IMR-90 (cell line): ENCODE data around the gene RAB11FIP4. TPM values are rescaled to one million over a fixed set of nuclear protein-coding genes. Genes with fewer than 3 reads are reported as not detected.

Experiments used
- ATAC-seq: fragments of 200-7000 bp; cut with Tn5 transposase; 2 replicates; pipeline ENCODE4 v1.9.1; 2020; ENCODE audit warnings: low read depth, mild to moderate bottlenecking, moderate library complexity
- BruUV-seq: library from RNA; stranded (reverse); fragments of 400-500 nt; replicated peaks from 2 replicates; lab custom pipeline; 2021; lab: Mats Ljungman, UMichigan
- CTCF ChIA-PET: fragments of 300-600 bp; formaldehyde crosslinking; extraction: SDS; loops from one replicate; lab custom pipeline; 2021; ENCODE audit warnings: antibody characterized with exemption; lab: Yijun Ruan, JAX
- POLR2A ChIA-PET: fragments of 300-600 bp; sonication (Branson Sonifier 250); formaldehyde crosslinking; loops from one replicate; lab custom pipeline; 2022; ENCODE audit warnings: antibody characterized with exemption; ENCODE audit not compliant: unreplicated experiment; lab: Charles Lee
- DNase-seq: peaks from one replicate; pipeline ENCODE4 v3.0.0; 2013
- H2AFZ ChIP-seq: replicated peaks from 2 replicates; pipeline ENCODE3; 2013; ENCODE audit warnings: low read length, mild to moderate bottlenecking; ENCODE audit not compliant: poor library complexity
- H2AK5ac ChIP-seq: 2 replicates; pipeline ENCODE4 v1.6.1; 2013; ENCODE audit warnings: low read depth, low read length, inconsistent platforms
- H2AK9ac ChIP-seq: replicated peaks from 2 replicates; pipeline ENCODE3; 2013; ENCODE audit warnings: mild to moderate bottlenecking, low read depth, low read length, moderate library complexity; ENCODE audit not compliant: poor library complexity
- H2BK120ac ChIP-seq: 2 replicates; pipeline ENCODE4 v1.6.1; 2013; ENCODE audit warnings: low read depth, low read length, inconsistent platforms
- H2BK15ac ChIP-seq: 3 replicates; pipeline ENCODE4 v1.6.1; 2013; ENCODE audit warnings: low read depth, low read length, inconsistent platforms
- H2BK20ac ChIP-seq: 2 replicates; pipeline ENCODE4 v1.6.1; 2013; ENCODE audit warnings: low read depth, mild to moderate bottlenecking, inconsistent platforms, low read length, moderate library complexity
- H2BK5ac ChIP-seq: 2 replicates; pipeline ENCODE4 v1.6.1; 2013; ENCODE audit warnings: mild to moderate bottlenecking, low read depth, low read length, inconsistent platforms; ENCODE audit not compliant: poor library complexity, severe bottlenecking
- H3K14ac ChIP-seq: replicated peaks from 2 replicates; pipeline ENCODE4 v1.6.1; 2013; ENCODE audit warnings: low read depth, low read length, inconsistent platforms
- H3K18ac ChIP-seq: 2 replicates; pipeline ENCODE4 v1.6.1; 2013; ENCODE audit warnings: low read depth, low read length, control low read depth
- H3K23ac ChIP-seq: 2 replicates; pipeline ENCODE4 v1.6.1; 2013; ENCODE audit warnings: low read depth, low read length, inconsistent platforms
- H3K27ac ChIP-seq: 2 replicates; pipeline ENCODE4 v1.5.1; 2013; ENCODE audit warnings: mild to moderate bottlenecking, control low read depth, low read length; ENCODE audit not compliant: insufficient read depth
- H3K27me3 ChIP-seq: 2 replicates; pipeline ENCODE4 v1.6.1; 2013; ENCODE audit warnings: low read length; ENCODE audit not compliant: control insufficient read depth, insufficient read depth
- H3K36me3 ChIP-seq: 2 replicates; pipeline ENCODE4 v1.6.1; 2013; ENCODE audit warnings: low read length, mixed read lengths; ENCODE audit not compliant: control insufficient read depth, insufficient read depth
- H3K4ac ChIP-seq: 2 replicates; pipeline ENCODE4 v1.6.1; 2013; ENCODE audit warnings: low read depth, low read length, inconsistent platforms
- H3K4me1 ChIP-seq: 2 replicates; pipeline ENCODE4 v1.6.1; 2013; ENCODE audit warnings: low read length, mixed read lengths; ENCODE audit not compliant: control insufficient read depth, insufficient read depth
- H3K4me2 ChIP-seq: 2 replicates; pipeline ENCODE4 v1.6.1; 2013; ENCODE audit warnings: low read depth, mild to moderate bottlenecking, control low read depth, low read length, moderate library complexity
- H3K4me3 ChIP-seq: 2 replicates; pipeline ENCODE4 v1.5.1; 2013; ENCODE audit warnings: low read depth, mild to moderate bottlenecking, control low read depth, low read length, moderate library complexity; ENCODE audit not compliant: insufficient read depth
- H3K56ac ChIP-seq: 2 replicates; pipeline ENCODE4 v1.6.1; 2013; ENCODE audit warnings: low read length, inconsistent platforms; ENCODE audit not compliant: insufficient read depth; ENCODE audit errors: extremely low read depth
- H3K79me1 ChIP-seq, 2 experiments: 2 replicates each; pipeline ENCODE4 v1.6.1; 2013; ENCODE audit warnings: low read length in 2 of 2, inconsistent platforms in 1 of 2, low read depth in 1 of 2
- H3K9ac ChIP-seq: 2 replicates; pipeline ENCODE4 v1.6.1; 2013; ENCODE audit warnings: low read depth, low read length, control low read depth
- H3K9me1 ChIP-seq: 2 replicates; pipeline ENCODE4 v1.6.1; 2013; ENCODE audit warnings: low read length, inconsistent platforms; ENCODE audit not compliant: insufficient read depth
- H3K9me3 ChIP-seq: 2 replicates; pipeline ENCODE4 v1.6.1; 2013; ENCODE audit warnings: low read length; ENCODE audit not compliant: control insufficient read depth, insufficient read depth
- H4K20me1 ChIP-seq: 2 replicates; pipeline ENCODE4 v1.6.1; 2013; ENCODE audit warnings: low read length, inconsistent platforms; ENCODE audit not compliant: insufficient read depth
- H4K5ac ChIP-seq: 2 replicates; pipeline ENCODE4 v1.6.1; 2013; ENCODE audit warnings: mild to moderate bottlenecking, low read depth, low read length, control low read depth
- H4K8ac ChIP-seq, 2 experiments: 2 replicates each; pipeline ENCODE4 v1.6.1; 2013; ENCODE audit warnings: low read depth in 2 of 2, low read length in 2 of 2, control low read depth in 1 of 2, inconsistent platforms in 1 of 2
- H4K91ac ChIP-seq: 2 replicates; pipeline ENCODE4 v1.6.1; 2013; ENCODE audit warnings: low read depth, low read length, inconsistent platforms; ENCODE audit not compliant: insufficient read depth
- CTCF ChIP-seq: conservative IDR thresholded peaks from 2 replicates; pipeline ENCODE4 v1.5.1; 2012; ENCODE audit warnings: mild to moderate bottlenecking, low read depth, low read length, improper control_type of control experiment
- RCOR1 ChIP-seq: IDR thresholded peaks from 2 replicates; pipeline ENCODE4 v1.6.1; 2012; ENCODE audit warnings: mild to moderate bottlenecking, low read length, improper control_type of control experiment; ENCODE audit not compliant: insufficient replicate concordance
- RFX5 ChIP-seq: IDR thresholded peaks from 2 replicates; pipeline ENCODE4 v1.8.0; 2012; ENCODE audit warnings: low read depth, mild to moderate bottlenecking, low read length, moderate library complexity
- USF2 ChIP-seq: fragments of 150-350 bp; IDR thresholded peaks from 2 replicates; pipeline ENCODE4 v1.6.1; 2017; ENCODE audit warnings: mild to moderate bottlenecking, antibody characterized with exemption, low read length, low read depth
- WGBS, 2 experiments: methylation state at CpG; one replicate each; pipeline versions ENCODE4 v1.1.5 to v1.1.7; 2013; ENCODE audit warnings: missing lambda C conversion rate in 2 of 2; ENCODE audit not compliant: insufficient read length in 1 of 2; ENCODE audit errors: extremely low coverage in 2 of 2; 5-methylcytosine and 5-hydroxymethylcytosine counted together
- dilution Hi-C: fragments of 300-500 bp; cut with HindIII; formaldehyde crosslinking; loops from one replicate; pipeline ENCODE4 v1.14.3; 2018; ENCODE audit warnings: low sequenced_read_pairs; ENCODE audit not compliant: unreplicated experiment
- in situ Hi-C: fragments of 300-500 bp; cut with MboI; formaldehyde crosslinking; loops from 3 replicates; pipeline ENCODE4 v1.14.3; 2019; ENCODE audit warnings: low sequenced_read_pairs, inconsistent platforms, mixed read lengths
- intact Hi-C: fragments of 100-400 bp; cut with micrococcal nuclease; formaldehyde crosslinking; loops from 2 replicates; pipeline ENCODE4 v1.10.0; 2022
- polyA plus RNA-seq, 3 experiments: library from polyadenylated mRNA; depleted of rRNA; stranded (reverse); fragments of >200 nt; gene quantifications; 2 replicates each; pipeline ENCODE4 v1.2.3, GENCODE V29; 2012; ENCODE audit warnings: low replicate concordance in 1 of 3
- total RNA-seq: library from RNA; depleted of rRNA; stranded (reverse); fragments of >200 nt; gene quantifications from 2 replicates; pipeline ENCODE4 v1.2.3, GENCODE V29; 2012

The RAB11FIP4 gene
- total and polyA plus RNA-seq, 2 of the 4 experiments (the other 2 are of a cell fraction): 0.68 to 1.1 TPM

- Histone ChIP-seq H3K36me3 (no peaks in the 10 kb centered on the region), H3K4me3 (no peak overlapping the region), H3K9ac (no peak overlapping the region), H3K9me1 (0 out of 2 replicates have a peak, but pooled peaks cover 3% of the 10 kb centered on the region), H2BK5ac (no peak overlapping the region), H4K5ac (no peak overlapping the region), H3K23ac (no peak overlapping the region), H3K14ac (no peak overlapping the region), H3K4me2 (no peak overlapping the region), H2BK120ac (no peak overlapping the region), H3K4me1 (no peaks in the 10 kb centered on the region; the same call in 1 of the 2 replicates), H4K8ac (no peak overlapping the region), H2AK5ac (no peak overlapping the region), H2BK20ac (no peak overlapping the region), H2AFZ (no peak overlapping the region), H3K9me3 (no peaks in the 10 kb centered on the region), H4K20me1 (no peaks in the 10 kb centered on the region), H3K27ac (no peak overlapping the region), H3K79me1 (no peaks in the 10 kb centered on the region), H3K4ac (no peak overlapping the region), H2AK9ac (no peak overlapping the region), H3K18ac (no peak overlapping the region), H2BK15ac (no peak overlapping the region), H3K27me3 (peaks cover 18% of the 10 kb centered on the region; the same call in 1 of the 2 replicates), H4K91ac (no peak overlapping the region), H3K56ac (no peak overlapping the region)
- ATAC-seq (no peak), DNase-seq (no peak)
- no TSS peak for BruUV-seq
- ChIA-PET CTCF (no interaction called here), POLR2A (no interaction called here)
- TF ChIP-seq RCOR1 (no peak), USF2 (no peak), CTCF (no peak), RFX5 (no peak)
- dilution Hi-C loops: no loop called here
- WGBS, 2 experiments: no CpG with 5 or more reads among the region's 4 CpGs
- in situ Hi-C loops: loop anchor here (5.0 kb wide), 2 partner anchors 88 to 403 kb away; no protein-coding TSS in a partner anchor
- intact Hi-C loops: loop anchor here (5.0 kb wide), 1 partner anchor 418 kb away; the partner anchor contains the start of gene COPRS
Observed at GRCh38 chr17:31439716-31440115, 48.2 kb downstream of the RAB11FIP4 start.
